Activated T-cell treated with anti-CD3 and anti-CD28 coated beads, Interleukin-2, amount 50 U/mL, for 4 hours (primary cell): ENCODE data around the gene POTED. TPM values are rescaled to one million over a fixed set of nuclear protein-coding genes. Genes with fewer than 3 reads are reported as not detected.
"Not testable (repeated sequence)": the region's sequence is repeated elsewhere in the genome, so short reads cannot be mapped to it uniquely, and the experiment has no call there.

Source experiments
- ATAC-seq, 2 donors: fragments of 200-7000 bp; cut with Tn5 transposase; one replicate each; pipeline ENCODE4 v1.10.0; 2021
- DNase-seq: peaks from one replicate; pipeline ENCODE4 v3.0.0-alpha.2; 2020
- H3K27me3 Mint-ChIP-seq: one replicate; pipeline ENCODE4 v1.8.0; 2021; ENCODE audit warnings: low read depth, mixed read lengths
- H3K36me3 Mint-ChIP-seq: one replicate; pipeline ENCODE4 v1.8.0; 2022; ENCODE audit warnings: mixed read lengths; ENCODE audit not compliant: insufficient read depth
- H3K4me1 Mint-ChIP-seq: one replicate; pipeline ENCODE4 v1.8.0; 2021; ENCODE audit warnings: low read depth, mixed read lengths
- H3K4me3 Mint-ChIP-seq: one replicate; pipeline ENCODE4 v1.8.0; 2021; ENCODE audit warnings: mild to moderate bottlenecking, moderate library complexity, mixed read lengths
- H3K9me3 Mint-ChIP-seq: one replicate; pipeline ENCODE4 v1.8.0; 2021; ENCODE audit warnings: mixed read lengths
- total RNA-seq, 3 donors: library from RNA; stranded (reverse); gene quantifications; one replicate each; pipeline ENCODE4 v1.2.1, GENCODE V29; 2021

POTED gene
- total RNA-seq, result not detected

DNA sequence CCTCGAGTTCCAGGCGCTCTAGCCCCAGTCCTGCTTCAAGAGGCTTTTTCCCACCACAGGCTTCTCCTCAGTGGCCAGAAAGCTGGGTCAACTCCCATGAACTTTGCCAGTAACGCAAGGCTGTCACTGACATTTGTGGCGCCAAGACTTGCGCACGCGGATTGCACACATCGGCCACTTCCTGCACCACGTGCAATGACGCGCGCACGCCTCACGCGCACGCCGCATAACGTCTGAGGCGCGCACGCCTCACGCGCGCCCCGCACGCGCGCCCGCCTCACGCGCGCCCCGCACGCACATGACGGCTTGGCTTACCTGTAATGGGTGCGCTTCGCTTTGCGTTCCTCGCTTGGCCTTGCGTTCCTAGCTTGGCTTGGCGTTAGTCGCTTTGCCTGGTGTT, at the start of gene POTED:
POTED (plus strand) TSS at position 301 of the 400 bp plus-strand sequence. CDS start 452 bp downstream, outside the sequence.
- H3K27me3 Mint-ChIP-seq, H3K36me3 Mint-ChIP-seq, H3K9me3 Mint-ChIP-seq, H3K4me3 Mint-ChIP-seq, ATAC-seq, DNase-seq, H3K4me1 Mint-ChIP-seq: not testable (repeated sequence)

DNA sequence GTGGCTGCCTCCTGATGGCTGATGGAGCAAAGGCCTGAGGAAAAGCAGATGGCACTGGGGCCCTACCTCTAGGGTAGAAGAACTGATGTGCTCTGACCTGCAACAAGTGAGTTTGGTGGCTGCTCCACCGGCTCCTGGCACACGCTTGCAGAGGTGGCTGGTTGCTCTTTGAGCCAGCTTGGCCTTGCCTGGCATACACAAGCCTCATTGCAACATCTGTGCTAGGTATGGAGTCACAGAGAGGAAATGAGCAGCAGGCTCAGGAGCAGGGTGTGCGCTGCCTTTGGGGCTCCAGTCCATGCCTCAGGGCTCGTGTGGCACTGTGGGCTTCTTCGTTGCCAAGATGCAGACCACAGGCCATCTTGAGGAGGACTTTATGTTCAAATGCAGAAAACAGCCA, 40.5 kb downstream of the POTED start:
- ATAC-seq, H3K9me3 Mint-ChIP-seq, H3K4me3 Mint-ChIP-seq, H3K4me1 Mint-ChIP-seq, DNase-seq, H3K27me3 Mint-ChIP-seq, H3K36me3 Mint-ChIP-seq: not testable (repeated sequence)

DNA sequence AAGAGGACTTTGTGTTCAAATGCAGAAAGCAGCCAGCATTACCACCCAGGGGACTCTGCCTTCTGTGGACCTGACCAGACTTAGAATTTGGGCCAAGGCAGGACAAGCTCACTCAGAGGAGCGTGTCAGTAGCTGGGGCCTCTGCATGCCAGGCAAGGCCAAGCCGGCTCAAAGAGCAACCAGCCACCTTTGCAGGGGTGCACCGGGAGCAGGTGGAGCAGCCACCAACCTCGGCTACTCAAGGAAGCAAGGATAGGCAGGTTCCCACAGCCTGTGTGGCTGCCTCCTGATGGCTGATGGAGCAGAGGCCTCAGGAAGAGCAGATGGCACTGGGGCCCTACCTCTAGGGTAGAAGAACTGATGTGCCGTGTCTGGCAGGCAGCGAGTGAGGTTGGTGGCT, 42.2 kb downstream of the POTED start:
- H3K27me3 Mint-ChIP-seq, result not testable (repeated sequence)

More for the DNA sequence above, 42.2 kb downstream of the POTED start:
- H3K4me1 Mint-ChIP-seq, H3K9me3 Mint-ChIP-seq, H3K36me3 Mint-ChIP-seq, DNase-seq, ATAC-seq, H3K4me3 Mint-ChIP-seq: not testable (repeated sequence)
